ENCODE measurements around the gene SYTL5.

DNA sequence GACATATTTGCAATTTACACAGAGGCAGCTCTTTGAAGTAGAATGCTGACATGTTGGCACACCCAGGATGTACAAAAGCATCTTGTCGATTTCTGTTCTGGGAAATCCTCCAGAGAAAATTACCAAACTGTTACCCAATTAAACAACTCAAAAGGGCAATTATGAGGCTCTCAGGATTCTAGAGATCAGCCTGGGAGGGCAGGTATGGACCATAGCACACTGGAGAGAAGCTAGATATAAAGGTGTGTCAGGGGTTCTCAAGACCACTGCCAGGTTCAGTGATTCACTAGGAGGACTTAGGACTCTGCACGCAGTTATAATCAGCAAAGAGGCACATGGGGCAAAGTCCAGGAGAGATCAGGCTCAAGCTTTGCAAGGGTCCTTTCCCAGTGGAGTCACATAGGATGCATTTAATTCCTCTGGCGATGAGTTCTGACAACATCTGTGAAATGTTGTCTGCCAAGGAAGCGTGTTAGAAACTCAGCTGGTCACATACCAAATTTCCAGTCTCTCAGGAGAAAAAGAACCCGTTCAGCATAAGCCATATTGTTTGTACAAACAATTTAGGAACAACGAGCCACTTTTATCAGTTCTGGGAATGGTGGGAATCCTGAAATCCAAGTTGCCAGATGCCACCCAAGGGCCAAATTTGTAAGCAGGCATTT lies 100.8 kb downstream of the SYTL5 start:
- no peak for TF ChIP-seq EZH2 (IDR thresholded peaks at IDR 0.05; ENCODE audit: insufficient read depth, poor library complexity, severe bottlenecking)
- TF ChIP-seq EZH2phosphoT487 (IDR thresholded peaks at IDR 0.05; ENCODE audit: insufficient read depth, low read depth), result no peak

Data from GM23248 (cell line).